C1 segment of cervical spinal cord (tissue), 14 donors: ENCODE measurements around the gene KIF1A.

Source experiments
- DNase-seq, 14 donors: peaks; one replicate each; lab custom pipeline; 2025; lab: John Stamatoyannopoulos, UW

The KIF1A gene

DNA sequence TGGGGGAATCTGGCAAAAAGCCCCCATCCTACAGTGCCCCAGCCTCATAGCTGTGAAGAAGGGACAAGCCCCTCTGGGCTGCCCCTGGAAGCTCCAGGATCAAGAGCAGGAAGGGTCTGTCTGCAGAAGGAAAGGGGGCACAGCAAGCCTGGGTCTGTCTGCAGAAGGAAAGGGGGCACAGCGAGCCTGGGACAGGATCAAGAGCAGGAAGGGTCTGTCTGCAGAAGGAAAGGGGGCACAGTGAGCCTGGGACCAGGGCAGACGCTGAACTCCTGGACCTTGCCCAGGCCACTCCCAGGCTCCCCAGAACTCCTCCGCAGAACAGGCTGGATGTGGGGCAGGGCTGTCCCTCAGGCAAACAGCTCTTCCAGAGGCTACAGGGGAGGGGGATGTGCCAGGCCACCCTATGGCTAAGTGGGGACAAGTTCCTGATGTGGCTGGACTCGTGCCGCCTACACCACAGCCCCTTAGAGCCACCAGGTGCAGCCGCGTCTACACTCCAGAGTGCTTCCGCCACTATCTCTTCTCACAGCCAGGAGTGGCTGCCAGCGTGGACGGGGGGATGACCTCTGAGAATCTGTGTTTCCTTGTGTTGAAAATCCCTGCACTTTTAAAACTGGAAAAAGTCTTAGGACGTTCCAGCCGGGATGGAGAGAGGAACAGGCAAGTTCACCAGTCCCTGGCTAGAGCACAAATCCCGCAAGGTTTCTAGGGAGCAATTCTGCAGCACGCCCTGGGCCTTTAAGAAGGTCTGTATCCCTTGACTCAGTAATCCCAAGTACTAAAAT, 20.8 kb downstream of the KIF1A start:
- no peak for DNase-seq

DNA sequence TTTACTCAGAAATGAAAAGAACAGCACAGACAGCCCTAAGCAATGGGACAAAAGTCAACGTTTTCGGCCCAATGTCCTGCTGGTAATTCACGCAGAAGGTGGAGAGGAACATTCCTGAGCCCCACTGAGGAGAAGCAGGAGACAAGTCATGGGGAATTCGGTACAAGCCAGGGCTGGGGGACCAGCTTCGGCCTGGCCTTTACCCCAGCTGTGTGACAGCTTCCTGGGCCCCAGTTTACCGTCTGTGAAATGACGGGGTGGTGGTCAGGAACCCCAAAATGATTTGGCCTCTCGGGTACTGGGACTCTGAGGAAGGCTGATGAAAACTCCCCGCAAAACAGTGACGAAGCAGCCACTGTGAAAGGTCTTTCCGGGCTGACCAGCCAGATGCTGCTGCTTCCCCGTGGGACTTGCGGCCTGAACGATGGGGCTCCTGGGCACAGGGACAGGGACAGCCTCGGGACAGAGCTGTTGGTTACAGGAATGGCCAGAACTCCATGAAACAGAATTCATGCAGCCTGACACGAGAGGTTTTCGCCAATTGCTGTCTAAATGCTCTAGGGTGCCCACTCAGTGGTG, 21.6 kb downstream of the KIF1A start:
- peak in 1 of 14 donors; percentile 55 for DNase-seq

DNA sequence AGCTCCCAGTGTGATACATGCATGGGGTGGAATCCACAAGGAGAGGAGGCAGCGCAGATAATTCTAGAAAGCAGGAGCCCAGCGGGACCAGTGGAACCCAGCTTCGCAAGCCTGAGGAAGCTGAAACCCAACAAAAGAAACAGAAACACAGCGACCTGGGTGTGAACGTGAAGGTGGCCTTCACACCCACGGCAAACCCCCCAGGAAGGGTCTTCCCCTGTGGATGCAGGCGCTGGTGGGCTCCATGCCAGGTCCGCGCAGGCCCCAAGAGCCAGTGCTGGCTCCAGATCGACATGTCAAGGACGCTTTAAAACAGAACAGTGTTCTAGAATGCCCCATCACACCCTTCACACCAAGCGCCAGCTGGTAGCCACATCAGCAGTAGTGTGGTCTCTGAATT, 22.1 kb downstream of the KIF1A start:
- no peak for DNase-seq

DNA sequence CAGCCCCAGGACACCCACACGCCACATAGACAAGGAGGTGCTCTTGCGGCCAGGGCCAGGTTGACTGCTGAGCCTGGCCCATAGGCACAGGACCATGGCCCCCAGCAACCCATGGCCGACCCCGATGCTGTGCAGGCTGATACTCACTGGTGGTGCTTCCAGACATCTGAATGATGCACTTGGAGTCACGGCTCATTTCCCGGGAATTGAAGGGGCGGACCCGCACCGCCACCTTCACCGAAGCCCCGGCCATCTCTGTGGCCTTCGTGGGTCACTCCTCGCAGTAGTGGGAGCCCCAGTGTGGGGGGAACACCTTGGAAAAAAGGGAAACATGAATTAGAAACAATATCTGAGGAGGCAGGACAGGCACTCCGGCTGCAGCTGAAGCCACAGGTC, 22.5 kb downstream of the KIF1A start:
- DNase-seq, result no peak

DNA sequence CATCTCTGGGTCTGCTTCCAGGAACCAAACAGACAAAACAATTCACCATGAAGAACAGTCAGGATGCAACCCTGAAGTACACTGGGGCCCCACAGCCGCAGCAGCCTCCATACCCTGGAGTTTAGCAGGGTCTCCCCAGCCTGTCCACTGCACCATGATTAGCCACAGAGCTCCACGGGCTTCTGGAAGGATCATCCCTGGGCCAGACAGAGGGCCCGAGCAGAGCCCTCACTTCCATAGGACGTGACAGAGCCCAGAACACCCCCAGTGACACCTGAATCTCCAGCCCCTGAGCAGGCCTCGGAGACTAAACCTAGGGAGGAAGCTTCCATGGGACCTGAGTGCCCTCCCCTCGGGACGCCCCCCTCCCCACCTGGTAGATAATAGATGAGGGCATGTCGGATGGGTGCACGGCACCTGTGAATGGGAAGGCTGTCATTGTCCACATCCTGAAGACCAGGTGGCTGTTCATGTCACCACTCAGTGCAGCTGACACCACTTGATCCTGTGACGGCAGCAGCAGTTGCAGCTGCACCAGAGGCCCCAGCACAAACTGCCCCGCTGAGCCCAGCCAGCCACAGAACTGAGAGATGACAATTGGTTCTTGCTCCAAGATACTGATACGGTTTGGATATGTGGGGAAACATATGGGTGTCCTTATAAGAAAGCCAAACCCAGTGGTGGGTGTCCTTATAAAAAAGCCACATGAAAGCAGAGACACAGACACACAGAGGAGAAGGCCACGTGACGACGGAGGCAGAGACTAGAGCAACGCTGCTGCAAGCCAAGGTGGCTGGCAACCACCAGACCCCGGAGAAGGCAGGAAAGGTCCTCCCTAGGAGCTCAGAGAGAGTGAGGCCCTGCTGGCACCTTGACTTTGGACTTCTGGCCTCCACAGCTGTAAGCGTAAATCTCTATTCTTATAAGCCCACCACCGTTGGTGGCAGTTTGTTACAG, 23.2 kb downstream of the KIF1A start:
- no peak for DNase-seq

DNA sequence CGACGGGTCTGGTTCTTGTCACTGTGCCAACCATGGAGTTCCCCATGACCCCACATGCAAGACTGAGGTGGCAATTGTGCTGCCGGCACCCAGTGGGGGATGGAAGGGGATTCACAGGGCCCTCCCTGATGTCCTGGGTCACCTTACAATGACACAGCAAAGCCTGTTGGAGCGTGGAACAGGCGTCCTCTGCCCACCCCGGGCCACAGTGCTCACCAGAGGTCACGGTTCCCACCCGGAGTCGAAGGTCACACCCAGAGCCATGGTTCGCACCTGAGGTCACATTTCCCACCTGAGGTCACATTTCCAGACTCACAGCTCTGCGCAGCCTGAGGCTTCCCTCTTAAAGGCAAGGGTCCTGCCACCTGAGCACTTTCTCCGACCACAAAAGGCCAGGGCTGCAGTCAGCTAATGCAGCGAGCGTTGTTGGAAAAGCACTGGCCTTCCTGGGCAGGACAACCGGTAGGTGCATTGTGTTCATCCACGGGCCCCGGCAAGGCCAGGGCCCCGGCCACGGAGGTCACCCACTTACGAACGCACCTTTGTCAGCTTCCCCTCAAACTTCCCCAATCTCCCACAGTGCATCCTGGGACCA, 24.0 kb downstream of the KIF1A start:
- no peak for DNase-seq

DNA sequence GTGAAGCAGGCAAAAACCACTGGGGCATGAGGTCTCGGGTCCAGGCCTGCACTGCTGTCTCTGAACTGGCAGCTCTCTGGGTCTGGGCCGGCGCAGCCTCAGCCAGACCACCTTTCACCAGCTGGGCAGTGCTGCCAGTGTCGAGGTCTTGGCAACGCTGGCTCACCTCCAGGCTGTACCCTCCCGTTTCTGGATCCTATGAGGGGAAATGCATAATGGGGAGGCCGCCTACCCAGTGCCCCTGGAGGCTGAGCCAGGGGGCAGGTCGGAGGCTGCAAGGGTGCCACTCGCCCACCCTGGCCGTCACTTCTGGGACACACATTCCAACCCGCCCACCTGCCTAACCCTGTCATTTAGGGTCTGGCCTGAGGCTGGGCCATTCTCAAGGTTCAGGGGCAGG, 24.6 kb downstream of the KIF1A start:
- peak in 1 of 14 donors; percentile 33 for DNase-seq

DNA sequence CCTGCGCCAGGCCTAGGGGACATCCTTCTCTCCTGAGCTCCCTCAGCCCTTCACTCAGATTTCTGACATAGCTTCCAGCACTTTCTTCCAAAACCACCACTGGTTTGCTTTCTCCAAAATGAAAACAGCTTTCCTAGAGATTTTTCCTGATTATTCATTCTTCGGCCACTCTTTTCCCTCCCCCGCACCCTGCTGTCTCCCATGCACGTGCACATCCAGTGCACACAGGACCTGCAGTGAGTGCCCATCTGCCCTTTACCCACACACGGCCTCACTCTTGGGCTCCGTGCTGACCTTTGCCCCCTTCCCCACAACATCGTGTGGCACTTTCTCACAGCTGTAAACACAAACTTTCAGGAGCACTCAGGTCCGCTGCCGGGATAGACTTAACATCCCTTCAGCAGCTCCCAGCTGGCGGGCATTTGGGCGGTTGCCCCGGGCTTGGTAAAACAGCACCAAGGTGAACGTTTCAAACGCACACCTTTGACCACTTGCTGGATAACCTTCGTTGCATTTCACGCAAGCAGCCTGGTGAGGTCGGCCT, 25.8 kb downstream of the KIF1A start:
- DNase-seq, result no peak

DNA sequence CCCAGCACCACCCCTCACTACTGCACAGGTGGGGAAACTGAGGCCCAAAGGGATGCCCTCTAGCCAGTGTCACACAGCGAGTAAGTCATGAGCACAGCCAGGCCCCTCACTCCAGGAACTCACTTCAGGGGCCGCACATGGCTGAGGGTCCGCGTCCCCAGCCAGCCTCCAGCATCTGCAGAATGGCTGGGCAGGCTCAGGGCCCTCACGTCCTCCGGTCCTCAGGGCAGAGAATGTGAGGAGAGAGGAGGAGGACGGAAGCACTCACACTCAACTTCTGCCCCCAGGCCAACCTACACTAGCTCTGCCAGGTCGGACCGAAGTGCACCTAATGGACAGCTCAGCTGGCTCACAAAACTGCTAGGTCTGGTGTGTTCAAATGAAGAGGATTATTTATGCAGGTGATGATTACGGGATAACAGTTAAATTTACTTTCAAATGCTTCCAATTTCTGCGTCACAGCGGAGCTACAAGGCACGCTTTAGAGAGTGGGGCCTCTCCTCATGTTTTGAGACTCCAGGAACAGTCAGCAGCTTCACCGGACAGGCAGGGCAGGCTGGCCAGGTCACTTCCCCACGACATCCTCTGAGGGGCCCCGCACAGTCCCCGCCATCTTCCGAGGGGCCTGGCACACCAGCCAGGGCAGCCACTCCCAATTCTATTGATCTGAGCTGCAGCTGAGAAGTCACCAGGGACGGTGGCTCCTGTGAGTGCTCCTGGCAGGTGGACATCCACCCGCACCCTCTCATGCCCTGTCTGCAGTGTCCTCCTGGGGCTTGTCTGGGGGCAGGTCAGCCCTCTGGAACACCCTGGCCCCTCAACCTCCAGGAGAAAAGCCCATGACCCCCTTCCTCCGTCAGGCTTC, 26.5 kb downstream of the KIF1A start:
- DNase-seq, result no peak

DNA sequence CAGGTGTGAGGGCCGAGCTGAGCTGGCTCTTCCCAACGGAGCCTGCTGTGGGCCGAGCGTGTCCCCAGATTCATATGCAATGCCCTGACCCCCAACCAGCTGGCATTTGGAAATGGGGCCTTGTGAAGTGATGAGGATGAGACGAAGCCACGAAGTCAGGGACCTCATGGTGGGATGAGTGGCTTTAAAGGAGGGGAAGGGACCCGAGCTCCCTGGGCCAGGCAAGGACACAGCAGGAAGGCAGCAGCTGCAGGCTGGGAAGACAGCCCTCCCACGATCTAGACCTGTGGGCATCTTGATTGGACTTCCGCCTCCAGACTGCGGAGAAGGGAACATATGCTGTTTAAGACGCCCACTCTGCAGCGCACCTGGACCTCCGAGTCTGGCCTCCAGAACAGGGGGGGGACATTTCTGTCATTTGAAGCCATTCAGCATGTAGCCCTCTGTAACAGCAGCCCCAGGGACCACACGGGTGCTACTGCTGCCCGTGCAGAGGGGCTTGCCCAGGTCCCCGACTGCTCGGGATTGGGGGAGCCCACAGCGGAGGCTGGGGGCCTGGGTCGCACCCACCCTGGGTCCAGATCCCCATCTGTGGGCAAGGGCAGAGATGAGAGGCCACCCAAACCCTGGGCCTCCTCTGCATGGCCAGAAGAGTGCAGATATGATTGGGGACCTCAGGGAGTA, 27.2 kb downstream of the KIF1A start:
- DNase-seq, result peak in 1 of 14 donors; percentile 41

DNA sequence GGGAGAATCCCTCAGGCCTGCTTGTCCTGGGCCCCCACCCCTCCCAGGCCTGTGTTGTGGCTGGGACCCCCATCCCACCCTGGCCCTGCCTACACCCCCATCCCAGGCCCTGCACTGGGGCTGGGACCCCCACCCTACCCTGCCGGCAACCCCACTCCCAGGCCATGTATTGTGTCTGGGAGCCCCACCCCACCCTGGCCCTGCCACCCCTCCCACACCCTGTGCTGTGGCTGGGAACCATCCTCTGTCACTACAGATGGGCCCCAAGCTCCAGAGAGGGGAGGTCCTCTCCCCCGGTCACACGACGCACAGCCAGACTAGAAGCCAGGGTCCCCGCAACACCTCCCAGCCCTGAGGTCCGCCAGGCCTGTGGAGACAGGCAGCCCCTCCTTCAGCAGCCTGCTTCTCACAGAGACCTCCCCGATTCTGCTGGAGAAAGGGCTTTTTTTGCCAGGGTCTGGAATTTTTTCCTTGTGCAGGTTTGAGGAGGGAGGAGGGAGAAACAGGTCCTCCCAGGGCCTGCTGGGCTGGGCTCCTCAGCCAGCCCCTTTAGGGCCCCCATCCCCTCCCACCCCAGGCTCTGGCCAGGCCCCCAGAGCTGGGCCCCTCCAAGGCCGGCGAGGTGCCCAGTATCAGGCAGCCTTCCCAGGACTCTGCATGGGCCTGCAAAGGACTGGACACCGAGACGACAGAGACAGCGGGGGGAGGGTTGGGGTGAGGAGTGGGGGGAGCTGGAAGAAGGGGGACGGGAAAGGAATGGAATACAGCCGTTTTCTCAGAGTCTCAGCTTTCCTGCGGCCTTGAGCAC, 28.0 kb downstream of the KIF1A start:
- DNase-seq, result peak in 9 of 14 donors; percentile 46 to 86 (median 73)

DNA sequence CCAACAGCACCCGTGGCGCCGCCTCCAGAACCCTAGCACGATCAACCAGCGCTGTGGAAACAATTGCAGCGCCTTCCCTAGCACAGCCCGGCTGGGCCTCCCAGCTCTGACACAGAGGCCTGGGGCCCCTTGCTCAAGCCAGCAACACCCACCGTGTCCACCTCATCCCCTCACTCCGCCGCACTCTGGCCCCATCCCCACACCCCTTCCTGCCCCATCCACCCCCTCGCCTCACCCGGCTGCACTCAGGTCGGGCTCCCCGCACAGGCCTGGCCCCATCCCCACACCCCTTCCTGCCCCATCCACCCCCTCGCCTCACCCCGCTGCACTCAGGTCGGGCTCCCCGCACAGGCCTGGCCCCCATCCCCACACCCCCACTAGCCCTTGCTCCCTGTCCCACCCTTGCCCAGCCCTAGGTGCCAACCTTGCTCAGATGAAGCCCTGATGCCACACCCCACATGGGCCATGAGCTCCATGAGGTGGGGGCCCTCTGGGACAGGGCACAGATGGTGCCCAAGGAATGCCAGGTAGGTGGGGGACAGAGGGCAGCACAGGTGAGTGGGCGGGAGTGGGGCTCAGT, 28.7 kb downstream of the KIF1A start:
- no peak for DNase-seq

DNA sequence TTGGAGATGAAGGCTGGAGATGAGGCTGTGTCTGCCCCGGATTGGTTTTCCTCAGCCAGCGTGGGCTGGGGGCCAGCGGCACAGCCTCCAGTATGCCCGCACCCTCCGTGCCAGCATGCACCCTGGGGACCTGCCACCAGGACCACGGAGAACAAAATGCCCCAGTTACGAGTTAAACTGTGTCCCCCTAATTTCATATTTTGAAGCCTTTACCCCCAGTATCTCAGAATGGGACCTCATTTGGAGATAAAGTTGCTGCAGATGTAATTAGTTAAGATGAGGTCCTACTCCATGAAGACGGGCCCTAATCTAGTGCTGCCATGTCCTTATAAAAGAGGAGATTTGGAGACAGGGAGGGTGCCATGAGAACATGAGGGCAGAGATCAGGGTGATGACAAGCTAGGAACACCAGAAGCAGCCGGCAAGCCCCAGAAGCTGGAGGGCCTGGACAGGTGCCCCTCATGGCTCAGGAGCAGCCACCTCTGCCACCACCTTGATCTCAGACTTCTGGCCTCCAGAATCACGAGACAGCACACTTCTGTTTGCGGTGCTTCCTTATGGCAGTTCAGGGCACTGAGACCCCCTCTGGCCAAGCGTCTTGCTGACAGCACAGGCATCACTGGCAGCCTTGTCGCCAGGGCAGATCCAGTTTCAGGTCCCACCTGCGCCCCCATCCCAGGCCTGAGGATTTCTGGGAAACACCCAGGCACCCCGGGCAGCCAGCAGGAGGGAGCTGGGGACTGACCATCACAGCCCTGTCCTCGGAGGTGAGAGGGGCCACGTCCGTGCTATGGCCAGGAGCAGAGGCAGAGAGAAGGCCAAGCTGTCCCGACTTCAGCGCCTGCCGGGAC, 29.4 kb downstream of the KIF1A start:
- DNase-seq, result no peak

DNA sequence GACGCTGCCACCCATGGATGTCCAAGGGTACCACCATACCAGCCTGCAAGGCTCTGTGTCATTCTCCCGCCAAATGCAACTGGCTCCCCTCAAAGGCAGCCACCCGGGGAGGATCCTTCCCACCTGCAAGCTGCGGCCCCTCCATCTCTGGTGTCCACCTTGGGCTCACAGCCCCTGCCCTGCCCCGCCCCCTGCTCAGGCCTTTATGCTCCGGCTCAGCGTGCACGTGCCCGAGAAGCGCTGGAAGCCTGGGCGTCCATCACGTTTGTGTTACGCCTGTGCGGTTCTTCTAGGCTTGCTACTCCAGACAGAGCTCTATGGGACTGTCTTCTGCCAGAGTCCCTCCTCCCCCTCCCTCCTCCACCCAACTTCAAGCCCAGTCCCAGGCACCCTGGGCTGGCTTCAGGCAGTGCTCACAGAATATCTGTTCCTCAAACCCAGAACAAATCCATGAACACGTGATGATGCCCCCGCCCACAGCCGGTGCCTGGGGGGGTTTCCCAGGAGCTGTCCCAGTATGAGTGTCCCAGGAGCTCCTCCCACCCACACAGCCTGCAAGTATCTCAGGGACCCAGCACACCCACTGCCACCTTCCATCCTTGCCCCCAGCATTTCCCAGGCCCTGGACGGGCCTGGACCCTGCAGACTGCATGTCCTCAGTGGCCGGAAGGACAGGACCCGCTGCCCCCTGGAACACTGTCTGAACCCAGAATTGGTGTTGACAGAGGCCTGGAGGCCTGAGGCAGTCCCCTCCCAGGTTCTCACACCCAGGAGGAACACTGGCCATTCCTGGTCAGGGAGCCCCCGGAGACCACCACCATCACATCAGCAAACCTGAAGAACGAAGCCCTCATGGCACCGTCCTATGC, 30.3 kb downstream of the KIF1A start:
- no peak for DNase-seq

DNA sequence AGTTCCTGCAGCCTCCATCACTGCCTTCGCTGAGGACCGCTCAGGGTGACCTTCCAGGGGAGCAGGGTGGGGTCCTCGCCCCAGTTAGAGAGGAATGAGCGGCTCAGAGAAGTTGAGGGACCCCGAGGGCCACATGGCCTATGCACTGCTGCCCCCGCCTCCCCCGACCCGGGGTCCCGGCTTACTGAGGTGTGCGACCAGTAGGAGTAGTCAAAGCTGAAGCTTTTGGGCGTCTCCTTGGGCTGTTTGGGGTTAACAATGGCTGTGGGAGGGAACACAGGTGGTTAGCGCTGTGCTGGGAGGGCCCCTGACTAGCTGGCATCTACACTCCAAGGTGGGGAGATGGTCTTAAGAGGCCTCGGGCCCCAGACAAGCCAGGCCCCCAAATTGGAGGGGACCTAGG, 31.0 kb downstream of the KIF1A start:
- DNase-seq, result no peak

DNA sequence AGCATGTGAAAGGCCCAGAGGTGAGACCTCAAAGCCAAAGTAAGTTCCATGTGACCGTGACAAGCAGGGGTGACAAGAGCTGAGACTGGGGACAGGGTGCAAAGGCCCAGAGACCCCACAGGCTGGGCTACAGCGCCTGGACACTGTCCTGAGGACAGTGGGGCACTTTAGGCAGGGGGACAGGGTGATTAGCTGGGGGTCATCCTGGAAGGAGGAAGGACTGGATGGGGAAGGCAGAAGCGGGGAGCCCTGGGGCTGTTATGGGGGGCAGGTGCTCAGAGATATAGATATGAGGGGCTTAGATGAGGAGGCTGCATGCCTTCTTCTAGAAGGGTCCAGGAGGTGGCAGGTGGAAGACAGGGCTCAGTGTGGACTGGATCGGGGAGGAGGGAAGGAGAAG, 31.5 kb downstream of the KIF1A start:
- DNase-seq, result no peak
